ENCODE measurements around the gene FAM83E.

DNA sequence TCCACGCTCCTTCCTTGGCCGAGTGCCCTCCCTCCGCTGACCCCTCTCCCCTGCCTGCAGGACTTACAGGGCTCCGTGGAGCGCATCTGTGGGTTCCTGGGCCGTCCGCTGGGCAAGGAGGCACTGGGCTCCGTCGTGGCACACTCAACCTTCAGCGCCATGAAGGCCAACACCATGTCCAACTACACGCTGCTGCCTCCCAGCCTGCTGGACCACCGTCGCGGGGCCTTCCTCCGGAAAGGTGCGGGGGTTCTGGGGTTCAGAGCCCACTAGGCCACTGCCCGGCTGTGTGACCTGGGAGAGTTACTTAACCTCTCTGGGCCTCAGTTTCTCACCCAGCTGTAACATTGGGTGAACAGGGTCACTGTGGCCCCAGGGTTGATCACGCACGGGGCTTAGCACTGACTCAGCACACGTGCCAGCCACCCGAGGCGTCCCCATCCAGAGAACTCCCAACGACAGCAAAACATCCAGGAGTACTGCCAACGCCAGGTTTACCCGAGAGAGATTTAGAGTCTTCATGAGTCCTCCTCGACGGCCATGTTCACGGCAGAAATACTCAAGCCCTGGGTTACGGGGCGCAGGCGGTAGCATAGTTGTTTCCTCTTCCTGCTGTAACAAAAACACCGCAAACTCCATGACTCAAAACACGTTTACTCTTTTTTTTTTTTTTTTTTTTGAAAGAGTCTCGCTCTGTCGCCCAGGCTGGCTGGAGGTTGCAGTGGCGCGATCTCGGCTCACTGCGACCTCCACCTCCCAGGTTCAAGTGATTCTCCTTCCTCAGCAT is 18.0 kb downstream of the FAM83E start:
- TF ChIP-seq POLR2A (IDR thresholded peaks at IDR 0.05): no peak
- TF ChIP-seq CTCF (IDR thresholded peaks at IDR 0.05): no peak
